CD4-positive, CD25-positive, alpha-beta regulatory T cell (primary cell): Measurements from ENCODE around the gene GPNMB. TPM values are rescaled to one million over a fixed set of nuclear protein-coding genes. Genes with fewer than 3 reads are reported as not detected.
A peak's percentile ranks its signal among the peaks of the same experiment; 100 is the strongest.

Source experiments
- ATAC-seq, 2 donors: fragments of 150-1000 bp; cut with Tn5 transposase; one replicate each; pipeline ENCODE4 v1.10.0; 2021; ENCODE audit warnings: low read depth in 2 of 2, moderate number of reproducible peaks in 2 of 2, moderate library complexity in 1 of 2
- DNase-seq, 3 donors: peaks; one replicate each; pipeline versions ENCODE4 v3.0.0 to v3.0.0-alpha.2; 2012 to 2022; ENCODE audit warnings: mixed read lengths in 1 of 3
- H3K27ac ChIP-seq: one replicate; pipeline ENCODE4 v1.7.0; 2013; ENCODE audit warnings: mild to moderate bottlenecking, low read length; ENCODE audit not compliant: insufficient read depth, poor library complexity, severe bottlenecking
- H3K27me3 ChIP-seq: one replicate; pipeline ENCODE4 v1.7.0; 2013; ENCODE audit warnings: low read length; ENCODE audit not compliant: control insufficient read depth, insufficient read depth
- H3K36me3 ChIP-seq: one replicate; pipeline ENCODE4 v1.7.0; 2013; ENCODE audit warnings: mild to moderate bottlenecking, low read length, moderate library complexity; ENCODE audit not compliant: control insufficient read depth, insufficient read depth
- H3K4me1 ChIP-seq: 2 replicates; pipeline ENCODE4 v1.7.0; 2013; ENCODE audit warnings: mild to moderate bottlenecking, low read length; ENCODE audit not compliant: insufficient read depth, control insufficient read depth, poor library complexity, severe bottlenecking
- H3K4me3 ChIP-seq: one replicate; pipeline ENCODE4 v1.7.0; 2013; ENCODE audit warnings: low read depth, mild to moderate bottlenecking, low read length, moderate library complexity
- H3K9me3 ChIP-seq, 2 experiments: 1 replicate in 1 of 2; 2 replicates in 1 of 2; pipeline ENCODE4 v1.7.0; 2013; ENCODE audit warnings: low read length in 2 of 2, mild to moderate bottlenecking in 1 of 2, moderate library complexity in 1 of 2; ENCODE audit not compliant: control insufficient read depth in 2 of 2
- H3K27ac Mint-ChIP-seq, 3 donors: one replicate each; pipeline ENCODE4 v1.8.0; 2020 to 2022; ENCODE audit warnings: mild to moderate bottlenecking in 3 of 3, mixed read lengths in 3 of 3, moderate library complexity in 2 of 3
- H3K27me3 Mint-ChIP-seq: one replicate; pipeline ENCODE4 v1.8.0; 2022; ENCODE audit warnings: mild to moderate bottlenecking, mixed read lengths
- H3K36me3 Mint-ChIP-seq: one replicate; pipeline ENCODE4 v1.8.0; 2020; ENCODE audit warnings: mixed read lengths
- H3K4me1 Mint-ChIP-seq, 4 donors: one replicate each; pipeline ENCODE4 v1.8.0; 2020 to 2022; ENCODE audit warnings: mixed read lengths in 4 of 4, mild to moderate bottlenecking in 1 of 4
- H3K4me3 Mint-ChIP-seq, 4 donors: one replicate each; pipeline ENCODE4 v1.8.0; 2020 to 2022; ENCODE audit warnings: mild to moderate bottlenecking in 4 of 4, mixed read lengths in 4 of 4, moderate library complexity in 3 of 4
- H3K9me3 Mint-ChIP-seq, 7 donors: one replicate each; pipeline ENCODE4 v1.8.0; 2020 to 2022; ENCODE audit warnings: mixed read lengths in 7 of 7, mild to moderate bottlenecking in 3 of 7, moderate library complexity in 2 of 7
- polyA plus RNA-seq, 4 donors: library from polyadenylated mRNA; unstranded; fragments of 300-500 nt; fragmentation: Illumina TruSeq; gene quantifications; one replicate each; pipeline ENCODE4 v1.2.3, GENCODE V29; 2021
- total RNA-seq: library from RNA; stranded (reverse); gene quantifications from one replicate; pipeline ENCODE4 v1.2.3, GENCODE V29; 2022

Gene GPNMB
- total and polyA plus RNA-seq, 5 donors from 2014 or later, result 0.66 TPM; not detected in 4

- Histone ChIP-seq H3K27me3 (peaks cover 2% of the 10 kb centered on the region), H3K4me1 (no peaks in the 10 kb centered on the region), H3K4me3 (no peak overlapping the region), H3K27ac (no peak overlapping the region), H3K9me3 (no peaks in the 10 kb centered on the region), H3K36me3 (no peaks in the 10 kb centered on the region)
- peaks cover 0 to 2% (median 0%) of the 10 kb centered on the region in 7 donors for H3K9me3 Mint-ChIP-seq
- H3K27me3 Mint-ChIP-seq, result peaks cover 20% of the 10 kb centered on the region
- no peak overlapping the region for H3K4me3 Mint-ChIP-seq
- no peaks in the 10 kb centered on the region for H3K36me3 Mint-ChIP-seq
- H3K27ac Mint-ChIP-seq, result no peak overlapping the region
- DNase-seq (no peak), ATAC-seq (no peak)
- H3K4me1 Mint-ChIP-seq, result no peaks in the 10 kb centered on the region
These were observed 13.8 kb downstream of the GPNMB start for GRCh38 chr7:23260371-23260770.

GRCh38 chr7:23261843-23262452, 15.4 kb downstream of the GPNMB start:
- Mint-ChIP-seq H3K27ac (no peak overlapping the region), H3K27me3 (peaks cover 5% of the 10 kb centered on the region), H3K9me3 (peaks cover 0 to 2% (median 0%) of the 10 kb centered on the region in 7 donors), H3K4me3 (no peak overlapping the region), H3K4me1 (no peaks in the 10 kb centered on the region), H3K36me3 (no peaks in the 10 kb centered on the region)
- DNase-seq (peak; percentile 21 to 73 (median 47)), ATAC-seq (peak; percentile 83 to 84)
- H3K36me3 ChIP-seq, result no peaks in the 10 kb centered on the region
- H3K27me3 ChIP-seq, result no peaks in the 10 kb centered on the region
- H3K4me1 ChIP-seq, result no peaks in the 10 kb centered on the region
- peak overlapping the region; percentile 11 for H3K4me3 ChIP-seq
- H3K27ac ChIP-seq, result no peak overlapping the region
- no peaks in the 10 kb centered on the region for H3K9me3 ChIP-seq

DNA sequence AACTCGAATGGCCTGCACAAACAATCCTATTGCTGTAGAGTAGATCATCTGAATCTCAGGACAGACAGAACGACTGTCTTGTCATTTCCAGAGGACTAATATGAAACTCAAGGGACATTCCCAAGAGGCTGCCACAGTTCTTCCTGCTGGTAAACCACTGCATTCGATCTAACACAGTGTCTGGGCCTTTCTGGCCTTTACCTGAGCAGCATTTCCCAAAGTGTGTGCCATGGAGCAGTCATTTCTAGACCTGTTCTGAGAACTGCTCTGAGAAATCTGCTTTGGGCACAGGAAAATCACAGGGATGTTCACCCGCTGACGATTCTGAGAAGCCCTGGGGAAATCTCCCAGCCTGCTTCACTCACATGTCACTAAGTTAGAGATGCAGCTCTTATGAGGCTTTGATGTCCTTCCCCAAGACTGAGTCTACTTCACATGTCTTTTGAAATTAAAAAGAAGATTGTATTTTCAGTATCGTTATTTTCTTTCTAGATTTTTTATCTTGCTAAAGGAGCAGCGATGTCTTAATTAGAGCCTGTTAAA, 18.4 kb downstream of the GPNMB start:
- no peaks in the 10 kb centered on the region for H3K9me3 ChIP-seq
- ATAC-seq, result no peak
- no peak overlapping the region for H3K27ac ChIP-seq
- Mint-ChIP-seq H3K27ac (no peak overlapping the region), H3K4me3 (no peak overlapping the region), H3K36me3 (no peaks in the 10 kb centered on the region), H3K27me3 (no peaks in the 10 kb centered on the region), H3K4me1 (no peaks in the 10 kb centered on the region), H3K9me3 (peaks cover 0 to 2% (median 0%) of the 10 kb centered on the region in 7 donors)
- H3K4me1 ChIP-seq, result no peaks in the 10 kb centered on the region
- peak in 1 of 3 donors; percentile 12 for DNase-seq
- no peaks in the 10 kb centered on the region for H3K36me3 ChIP-seq
- H3K4me3 ChIP-seq, result no peak overlapping the region
- H3K27me3 ChIP-seq, result no peaks in the 10 kb centered on the region

GRCh38 chr7:23266918-23267317, 20.3 kb downstream of the GPNMB start:
- Histone ChIP-seq H3K9me3 (no peaks in the 10 kb centered on the region), H3K4me1 (no peaks in the 10 kb centered on the region), H3K36me3 (no peaks in the 10 kb centered on the region), H3K4me3 (no peak overlapping the region), H3K27me3 (no peaks in the 10 kb centered on the region), H3K27ac (no peak overlapping the region)
- DNase-seq (no peak), ATAC-seq (no peak)
- H3K27me3 Mint-ChIP-seq, result peaks cover 6% of the 10 kb centered on the region
- no peak overlapping the region for H3K4me3 Mint-ChIP-seq
- no peak overlapping the region for H3K27ac Mint-ChIP-seq
- no peaks in the 10 kb centered on the region for H3K4me1 Mint-ChIP-seq
- H3K36me3 Mint-ChIP-seq, result no peaks in the 10 kb centered on the region
- no peaks in the 10 kb centered on the region for H3K9me3 Mint-ChIP-seq

GRCh38 chr7:23267357-23267756, 20.8 kb downstream of the GPNMB start:
- Mint-ChIP-seq H3K36me3 (no peaks in the 10 kb centered on the region), H3K4me3 (no peak overlapping the region), H3K27me3 (peaks cover 10% of the 10 kb centered on the region), H3K4me1 (peaks cover 0 to 3% (median 0%) of the 10 kb centered on the region in 4 donors), H3K27ac (no peak overlapping the region), H3K9me3 (no peaks in the 10 kb centered on the region)
- DNase-seq (no peak), ATAC-seq (no peak)
- Histone ChIP-seq H3K36me3 (no peaks in the 10 kb centered on the region), H3K9me3 (no peaks in the 10 kb centered on the region), H3K4me3 (no peak overlapping the region), H3K4me1 (no peaks in the 10 kb centered on the region), H3K27me3 (no peaks in the 10 kb centered on the region), H3K27ac (no peak overlapping the region)

GRCh38 chr7:23268167-23268566, 21.6 kb downstream of the GPNMB start:
- Mint-ChIP-seq H3K27ac (no peak overlapping the region), H3K27me3 (peaks cover 14% of the 10 kb centered on the region), H3K4me1 (peaks cover 3 to 8% (median 4%) of the 10 kb centered on the region in 4 donors), H3K9me3 (no peaks in the 10 kb centered on the region), H3K4me3 (no peak overlapping the region), H3K36me3 (no peaks in the 10 kb centered on the region)
- DNase-seq (no peak), ATAC-seq (no peak)
- Histone ChIP-seq H3K4me3 (no peak overlapping the region), H3K9me3 (no peaks in the 10 kb centered on the region), H3K4me1 (no peaks in the 10 kb centered on the region), H3K27ac (no peak overlapping the region), H3K36me3 (no peaks in the 10 kb centered on the region), H3K27me3 (no peaks in the 10 kb centered on the region)

DNA sequence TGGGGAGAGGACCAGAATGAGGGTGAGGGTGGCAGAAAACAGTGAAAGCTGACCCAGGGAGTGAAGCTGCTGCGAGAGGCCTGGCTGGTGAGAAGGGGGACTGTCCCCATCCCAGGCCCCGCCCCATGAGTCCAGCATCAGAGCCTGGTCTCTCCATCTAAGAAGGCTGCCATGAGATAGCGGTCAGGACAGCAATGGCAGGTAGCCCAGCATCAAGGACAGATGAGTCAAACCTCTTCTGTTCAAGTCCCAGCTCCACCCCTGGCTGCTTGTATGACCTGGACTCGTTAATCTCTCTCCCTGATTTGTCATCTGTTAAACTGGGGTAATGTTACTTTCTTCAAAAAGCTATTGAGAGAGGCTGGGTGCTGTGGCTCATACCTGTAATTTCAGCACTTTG, 22.2 kb downstream of the GPNMB start:
- H3K9me3 Mint-ChIP-seq, result no peaks in the 10 kb centered on the region
- no peak overlapping the region for H3K4me3 Mint-ChIP-seq
- H3K27ac ChIP-seq, result no peak overlapping the region
- H3K36me3 Mint-ChIP-seq, result no peaks in the 10 kb centered on the region
- DNase-seq (no peak), ATAC-seq (no peak)
- H3K36me3 ChIP-seq, result no peaks in the 10 kb centered on the region
- peaks cover 7 to 12% (median 8%) of the 10 kb centered on the region in 4 donors for H3K4me1 Mint-ChIP-seq
- no peaks in the 10 kb centered on the region for H3K4me1 ChIP-seq
- no peak overlapping the region for H3K4me3 ChIP-seq
- no peaks in the 10 kb centered on the region for H3K27me3 ChIP-seq
- H3K9me3 ChIP-seq, result no peaks in the 10 kb centered on the region
- no peak overlapping the region for H3K27ac Mint-ChIP-seq
- peaks cover 19% of the 10 kb centered on the region for H3K27me3 Mint-ChIP-seq

DNA sequence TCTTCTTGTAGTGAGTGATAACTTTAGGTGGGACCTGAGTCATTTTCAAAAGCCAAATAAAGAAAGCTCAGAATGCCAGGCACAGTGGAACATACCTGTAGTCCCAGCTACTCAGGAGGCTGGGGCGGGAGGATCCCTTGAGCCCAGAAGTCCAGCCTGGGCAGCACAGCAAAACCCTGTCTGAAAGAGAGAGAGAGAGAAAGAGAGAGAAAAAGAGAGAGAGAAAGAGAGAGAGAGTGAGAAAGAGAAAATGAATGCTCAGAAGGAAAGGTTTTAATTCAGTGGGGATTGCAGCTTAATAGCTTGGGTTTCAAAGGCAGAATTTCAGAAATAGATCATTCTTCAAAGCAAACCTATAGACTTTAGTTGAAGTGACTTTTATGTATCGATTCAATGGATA, 25.7 kb downstream of the GPNMB start:
- Histone ChIP-seq H3K4me1 (no peaks in the 10 kb centered on the region), H3K27me3 (no peaks in the 10 kb centered on the region), H3K4me3 (no peak overlapping the region), H3K36me3 (no peaks in the 10 kb centered on the region), H3K27ac (no peak overlapping the region), H3K9me3 (no peaks in the 10 kb centered on the region)
- no peaks in the 10 kb centered on the region for H3K9me3 Mint-ChIP-seq
- ATAC-seq (no peak), DNase-seq (no peak)
- H3K4me3 Mint-ChIP-seq, result peak overlapping the region in 1 of 4 donors; percentile 18
- H3K4me1 Mint-ChIP-seq, result peaks cover 7 to 12% (median 11%) of the 10 kb centered on the region in 4 donors
- H3K36me3 Mint-ChIP-seq, result no peaks in the 10 kb centered on the region
- peak overlapping the region in 1 of 3 donors; percentile 50 for H3K27ac Mint-ChIP-seq
- H3K27me3 Mint-ChIP-seq, result peaks cover 23% of the 10 kb centered on the region
